ENCODE data around the gene SUOX. TPM values are rescaled to one million over a fixed set of nuclear protein-coding genes. Genes with fewer than 3 reads are reported as not detected.

The SUOX gene
- total RNA-seq, 1 experiment from 2014 or later, result 18.0 TPM

- Histone ChIP-seq H3K79me2 (ENCODE audit: low read length) (peaks cover 18% of the 10 kb centered on the region; the same call in 1 of the 2 replicates), H4K20me1 (ENCODE audit: low read length) (no peaks in the 10 kb centered on the region), H3K4me2 (ENCODE audit: low read length) (no peak overlapping the region)
These were observed 14.6 kb upstream of the SUOX start for GRCh38 chr12:55982319-55982936.

GRCh38 chr12:55983232-55983842 lies 13.7 kb upstream of the SUOX start:
- Histone ChIP-seq H3K9me3 (ENCODE audit: low read length) (no peaks in the 10 kb centered on the region), H3K27me3 (ENCODE audit: low read length) (no peaks in the 10 kb centered on the region), H3K9me2 (replicated peaks; ENCODE audit: low read length) (no peaks in the 10 kb centered on the region), H3K4me3 (ENCODE audit: low read length) (no peak overlapping the region), H3K27ac (ENCODE audit: low read length) (no peak overlapping the region), H3K9ac (ENCODE audit: low read length) (no peak overlapping the region), H3K36me3 (ENCODE audit: low read depth, low read length) (peaks cover 4% of the 10 kb centered on the region; the same call in 1 of the 2 replicates), H4K20me1 (ENCODE audit: low read length) (no peaks in the 10 kb centered on the region), H2AFZ (ENCODE audit: low read length) (no peak overlapping the region), H3F3A (ENCODE audit: low read length, unreplicated experiment) (no peaks in the 10 kb centered on the region), H3K4me2 (ENCODE audit: low read length) (no peak overlapping the region), H3K4me1 (ENCODE audit: insufficient read depth, low read length) (peaks cover 6% of the 10 kb centered on the region; the same call in 1 of the 2 replicates), H3K79me2 (ENCODE audit: low read length) (peaks cover 12% of the 10 kb centered on the region; the same call in 1 of the 2 replicates)
- ATAC-seq (no peak), DNase-seq (no peak)
- TF ChIP-seq CTCF (conservative IDR thresholded peaks at IDR 0.05; ENCODE audit: low read depth, low read length) (no peak), EZH2 (IDR thresholded peaks at IDR 0.05; ENCODE audit: low read length, unreplicated experiment) (no peak), EZH2phosphoT487 (IDR thresholded peaks at IDR 0.05; ENCODE audit: borderline replicate concordance, low read length) (no peak)
- CTCF ChIA-PET, result no interaction called here
- no TSS peak for BruUV-seq (replicated peaks)
- intact Hi-C loops (cut with micrococcal nuclease), result no loop called here
- POLR2A ChIA-PET (ENCODE audit: unreplicated experiment), result no interaction called here

More at GRCh38 chr12:55982319-55982936, 14.6 kb upstream of the SUOX start:
- ChIA-PET CTCF (no interaction called here), POLR2A (ENCODE audit: unreplicated experiment) (no interaction called here)
- DNase-seq (no peak), ATAC-seq (no peak)
- Histone ChIP-seq H3K36me3 (ENCODE audit: low read depth, low read length) (peaks cover 4% of the 10 kb centered on the region; the same call in 1 of the 2 replicates), H3K27me3 (ENCODE audit: low read length) (no peaks in the 10 kb centered on the region), H3F3A (ENCODE audit: low read length, unreplicated experiment) (no peaks in the 10 kb centered on the region), H3K4me1 (ENCODE audit: insufficient read depth, low read length) (peaks cover 6% of the 10 kb centered on the region; the same call in 1 of the 2 replicates), H2AFZ (ENCODE audit: low read length) (no peak overlapping the region), H3K9ac (ENCODE audit: low read length) (no peak overlapping the region), H3K4me3 (ENCODE audit: low read length) (no peak overlapping the region), H3K27ac (ENCODE audit: low read length) (no peak overlapping the region), H3K9me2 (replicated peaks; ENCODE audit: low read length) (no peaks in the 10 kb centered on the region), H3K9me3 (ENCODE audit: low read length) (no peaks in the 10 kb centered on the region)
- no peak for TF ChIP-seq CTCF (conservative IDR thresholded peaks at IDR 0.05; ENCODE audit: low read depth, low read length)
- TF ChIP-seq EZH2 (IDR thresholded peaks at IDR 0.05; ENCODE audit: low read length, unreplicated experiment), result no peak
- TF ChIP-seq EZH2phosphoT487 (IDR thresholded peaks at IDR 0.05; ENCODE audit: borderline replicate concordance, low read length), result no peak
- intact Hi-C loops (cut with micrococcal nuclease), result loop anchor here (1.0 kb wide), 1 partner anchor 8 kb away; the partner anchor contains the start of gene RAB5B
- BruUV-seq (replicated peaks), result no TSS peak

GRCh38 chr12:55984861-55985260 lies 12.2 kb upstream of the SUOX start:
- H3K4me1 ChIP-seq (ENCODE audit: insufficient read depth, low read length), result peaks cover 6% of the 10 kb centered on the region; the same call in 1 of the 2 replicates
- intact Hi-C loops (cut with micrococcal nuclease), result no loop called here
- ATAC-seq, result no peak
- peaks cover 8% of the 10 kb centered on the region; the same call in 1 of the 2 replicates for H3K36me3 ChIP-seq (ENCODE audit: low read depth, low read length)
- H3K27ac ChIP-seq (ENCODE audit: low read length), result no peak overlapping the region
- no TSS peak for BruUV-seq (replicated peaks)
- CTCF ChIA-PET, result no interaction called here
- H3K79me2 ChIP-seq (ENCODE audit: low read length), result 0 out of 2 replicates have a peak, but pooled peaks cover 4% of the 10 kb centered on the region
- TF ChIP-seq EZH2phosphoT487 (IDR thresholded peaks at IDR 0.05; ENCODE audit: borderline replicate concordance, low read length), result no peak
- TF ChIP-seq CTCF (conservative IDR thresholded peaks at IDR 0.05; ENCODE audit: low read depth, low read length), result no peak
- no peak for TF ChIP-seq EZH2 (IDR thresholded peaks at IDR 0.05; ENCODE audit: low read length, unreplicated experiment)
- POLR2A ChIA-PET (ENCODE audit: unreplicated experiment), result no interaction called here
- no peak overlapping the region for H2AFZ ChIP-seq (ENCODE audit: low read length)
- H3K9me2 ChIP-seq (replicated peaks; ENCODE audit: low read length), result no peaks in the 10 kb centered on the region
- H3K9me3 ChIP-seq (ENCODE audit: low read length), result no peaks in the 10 kb centered on the region
- H3K27me3 ChIP-seq (ENCODE audit: low read length), result no peaks in the 10 kb centered on the region
- no peaks in the 10 kb centered on the region for H3F3A ChIP-seq (ENCODE audit: low read length, unreplicated experiment)
- H4K20me1 ChIP-seq (ENCODE audit: low read length), result no peaks in the 10 kb centered on the region
- no peak overlapping the region for H3K4me2 ChIP-seq (ENCODE audit: low read length)
- DNase-seq, result no peak
- no peak overlapping the region for H3K4me3 ChIP-seq (ENCODE audit: low read length)
- no peak overlapping the region for H3K9ac ChIP-seq (ENCODE audit: low read length)
